Measurements from ENCODE around the gene G3BP1.
"Not testable (repeated sequence)": the region's sequence is repeated elsewhere in the genome, so short reads cannot be mapped to it uniquely, and the experiment has no call there.

G3BP1 gene

DNA sequence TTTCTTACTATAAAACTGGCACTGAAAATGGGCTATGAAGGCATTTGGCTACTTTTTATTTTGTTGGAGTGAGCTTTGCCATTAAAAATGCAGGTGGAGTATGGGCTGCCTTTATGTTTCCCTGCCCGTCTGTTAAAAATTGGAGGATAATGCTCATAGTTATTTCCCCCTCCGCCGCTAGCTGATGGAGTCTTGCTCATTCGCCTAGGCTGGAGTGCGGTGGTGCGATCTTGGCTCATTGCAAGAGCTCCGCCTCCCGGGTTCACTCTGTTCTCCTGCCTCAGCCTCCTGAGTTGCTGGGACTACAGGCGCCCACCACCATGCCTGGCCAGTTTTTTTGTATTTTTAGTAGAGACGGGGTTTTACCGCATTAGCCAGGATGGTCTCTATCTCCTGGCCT is 8.6 kb downstream of the G3BP1 start:
- H3K4me3 ChIP-seq (ENCODE audit: low read depth, low read length), result no peak overlapping the region
- TF ChIP-seq, protein P1, sequence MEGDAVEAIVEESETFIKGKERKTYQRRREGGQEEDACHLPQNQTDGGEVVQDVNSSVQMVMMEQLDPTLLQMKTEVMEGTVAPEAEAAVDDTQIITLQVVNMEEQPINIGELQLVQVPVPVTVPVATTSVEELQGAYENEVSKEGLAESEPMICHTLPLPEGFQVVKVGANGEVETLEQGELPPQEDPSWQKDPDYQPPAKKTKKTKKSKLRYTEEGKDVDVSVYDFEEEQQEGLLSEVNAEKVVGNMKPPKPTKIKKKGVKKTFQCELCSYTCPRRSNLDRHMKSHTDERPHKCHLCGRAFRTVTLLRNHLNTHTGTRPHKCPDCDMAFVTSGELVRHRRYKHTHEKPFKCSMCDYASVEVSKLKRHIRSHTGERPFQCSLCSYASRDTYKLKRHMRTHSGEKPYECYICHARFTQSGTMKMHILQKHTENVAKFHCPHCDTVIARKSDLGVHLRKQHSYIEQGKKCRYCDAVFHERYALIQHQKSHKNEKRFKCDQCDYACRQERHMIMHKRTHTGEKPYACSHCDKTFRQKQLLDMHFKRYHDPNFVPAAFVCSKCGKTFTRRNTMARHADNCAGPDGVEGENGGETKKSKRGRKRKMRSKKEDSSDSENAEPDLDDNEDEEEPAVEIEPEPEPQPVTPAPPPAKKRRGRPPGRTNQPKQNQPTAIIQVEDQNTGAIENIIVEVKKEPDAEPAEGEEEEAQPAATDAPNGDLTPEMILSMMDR (IDR thresholded peaks at IDR 0.05; ENCODE audit: borderline replicate concordance, insufficient read depth, low read depth, low read length), result no peak

DNA sequence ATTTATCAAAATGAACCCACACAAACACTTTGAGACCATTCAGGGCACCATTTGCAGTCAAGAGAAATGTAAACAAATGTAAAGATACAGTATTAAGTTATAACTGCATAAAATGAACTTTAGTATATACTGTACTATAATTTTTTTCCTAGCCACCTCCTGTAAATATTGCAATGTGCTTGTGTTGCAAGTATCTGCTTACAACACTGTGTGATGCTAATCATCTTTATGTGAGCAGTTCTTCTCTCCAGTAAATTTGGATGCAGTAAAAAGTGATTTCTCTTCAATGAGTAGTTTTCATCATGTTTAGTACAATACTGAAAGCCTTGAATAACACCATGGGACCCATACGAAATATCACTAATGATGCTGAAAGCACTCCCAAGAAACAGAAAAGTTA is 9.4 kb downstream of the G3BP1 start:
- TF ChIP-seq, protein P1 (IDR thresholded peaks at IDR 0.05; ENCODE audit: borderline replicate concordance, insufficient read depth, low read depth, low read length), result no peak
- no peak overlapping the region for H3K4me3 ChIP-seq (ENCODE audit: low read depth, low read length)

DNA sequence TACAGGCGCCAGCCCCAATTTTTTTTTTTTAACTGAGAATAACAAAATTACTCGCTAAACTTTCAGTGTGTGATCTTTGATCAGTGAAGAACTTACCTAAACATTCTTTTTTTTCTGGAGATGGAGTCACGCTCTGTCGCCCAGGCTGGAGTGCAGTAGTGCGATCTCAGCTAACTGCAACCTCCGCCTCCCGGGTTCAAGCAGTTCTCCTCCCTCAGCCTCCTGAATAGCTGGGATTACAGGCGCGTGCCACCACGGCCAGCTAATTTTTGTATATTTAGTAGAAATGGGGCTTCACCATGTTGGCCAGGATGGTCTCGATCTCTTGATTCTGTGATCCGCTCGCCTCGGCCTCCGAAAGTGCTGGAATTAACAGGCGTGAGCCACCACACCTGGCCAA is 11.9 kb downstream of the G3BP1 start:
- H3K4me3 ChIP-seq (ENCODE audit: low read depth, low read length), result not testable (repeated sequence)

DNA sequence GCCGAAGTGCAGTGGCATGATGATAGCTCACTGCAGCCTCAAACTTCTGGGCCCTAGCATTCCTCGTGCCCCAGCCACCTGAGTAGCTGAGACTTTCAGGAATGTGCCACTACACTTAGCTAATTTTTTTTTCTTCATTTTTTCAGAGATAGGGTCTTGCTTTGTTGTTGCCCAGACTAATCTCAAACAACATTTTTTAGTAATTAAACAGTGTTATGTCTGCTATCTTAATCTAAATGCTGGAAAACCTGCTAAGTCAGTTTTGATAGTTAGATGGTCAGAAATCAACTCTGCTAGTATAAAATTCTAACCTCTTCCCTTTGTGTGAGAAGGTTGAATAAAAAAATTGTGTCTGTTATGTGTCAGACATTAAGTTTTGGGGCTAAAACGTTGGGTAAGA is 12.4 kb downstream of the G3BP1 start:
- H3K4me3 ChIP-seq (ENCODE audit: low read depth, low read length), result no peak overlapping the region
- TF ChIP-seq, protein P1 (IDR thresholded peaks at IDR 0.05; ENCODE audit: borderline replicate concordance, insufficient read depth, low read depth, low read length), result no peak

DNA sequence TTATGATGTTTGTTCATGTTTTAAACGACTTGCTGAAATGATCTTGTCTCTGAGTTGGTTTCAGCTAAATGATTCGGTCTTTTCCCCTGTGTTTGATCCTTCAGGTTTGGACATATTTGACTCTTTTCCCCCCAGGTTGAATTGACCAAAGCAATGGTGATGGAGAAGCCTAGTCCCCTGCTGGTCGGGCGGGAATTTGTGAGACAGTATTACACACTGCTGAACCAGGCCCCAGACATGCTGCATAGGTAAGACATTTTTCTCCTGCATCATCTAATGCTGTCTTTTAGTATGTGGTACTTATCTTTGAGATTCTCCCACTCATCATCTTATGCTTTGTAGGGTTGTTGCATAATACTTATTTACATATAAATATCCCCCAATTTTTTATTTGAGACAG is 14.7 kb downstream of the G3BP1 start:
- H3K4me3 ChIP-seq (ENCODE audit: low read depth, low read length), result no peak overlapping the region
- TF ChIP-seq, protein P1 (IDR thresholded peaks at IDR 0.05; ENCODE audit: borderline replicate concordance, insufficient read depth, low read depth, low read length), result no peak

DNA sequence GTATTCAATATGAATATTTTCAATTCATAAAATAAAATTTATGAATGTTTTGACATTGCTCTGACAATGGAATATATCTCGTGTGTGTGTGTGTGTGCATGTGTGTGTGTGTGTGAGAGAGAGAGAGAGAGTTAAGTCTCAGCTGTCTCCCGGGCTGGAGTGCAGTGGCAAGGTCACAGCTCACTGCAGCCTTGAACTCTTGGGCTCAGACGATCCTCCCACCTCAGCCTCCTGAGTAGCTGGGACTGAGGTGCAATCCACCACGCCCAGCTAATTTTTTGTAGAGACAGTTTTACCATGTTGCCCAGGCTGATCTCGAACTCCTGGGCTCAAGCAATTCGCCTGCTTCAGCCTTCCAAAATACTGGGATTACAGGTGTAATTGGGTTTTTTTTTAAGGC is 16.1 kb downstream of the G3BP1 start:
- TF ChIP-seq, protein P1 (IDR thresholded peaks at IDR 0.05; ENCODE audit: borderline replicate concordance, insufficient read depth, low read depth, low read length), result no peak
- H3K4me3 ChIP-seq (ENCODE audit: low read depth, low read length), result no peak overlapping the region

DNA sequence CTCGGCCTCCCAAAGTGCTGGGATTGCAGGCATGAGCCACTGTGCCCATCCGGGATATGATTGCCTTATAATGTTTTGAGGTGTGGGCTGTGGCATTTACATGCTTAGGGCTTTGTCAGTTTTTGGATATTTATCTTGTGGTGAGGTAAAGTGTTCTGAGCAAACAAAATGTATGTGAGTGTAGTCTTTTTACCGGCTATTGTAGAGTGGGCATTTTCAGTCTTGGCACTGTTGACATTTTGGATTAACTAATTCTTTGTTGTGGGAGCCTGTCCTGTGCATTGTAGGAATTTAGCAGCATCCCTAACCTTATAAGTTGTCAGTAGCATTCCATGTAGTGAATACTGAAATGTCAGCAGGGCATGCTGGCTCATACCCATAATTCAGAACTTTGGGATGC is 21.6 kb downstream of the G3BP1 start:
- H3K4me3 ChIP-seq (ENCODE audit: low read depth, low read length), result no peak overlapping the region
- TF ChIP-seq, protein P1 (IDR thresholded peaks at IDR 0.05; ENCODE audit: borderline replicate concordance, insufficient read depth, low read depth, low read length), result no peak

DNA sequence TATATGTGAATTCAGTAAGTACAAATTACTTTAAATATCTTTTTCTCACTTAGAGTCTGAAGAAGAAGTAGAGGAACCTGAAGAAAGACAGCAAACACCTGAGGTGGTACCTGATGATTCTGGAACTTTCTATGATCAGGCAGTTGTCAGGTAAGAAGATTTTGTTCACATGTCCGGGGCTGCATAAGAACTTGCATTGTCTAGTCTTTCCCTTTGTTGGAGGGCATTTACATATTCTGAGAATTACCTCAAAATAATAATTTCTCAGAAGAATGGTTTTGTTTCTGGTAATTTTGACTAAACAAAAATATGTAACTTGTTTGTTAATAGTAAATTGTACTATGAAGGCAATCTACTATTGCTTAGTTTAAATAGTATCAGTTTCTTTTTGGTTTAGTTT is 23.7 kb downstream of the G3BP1 start:
- H3K4me3 ChIP-seq (ENCODE audit: low read depth, low read length), result no peak overlapping the region
- TF ChIP-seq, protein P1 (IDR thresholded peaks at IDR 0.05; ENCODE audit: borderline replicate concordance, insufficient read depth, low read depth, low read length), result no peak

Measured in GM12875 (cell line).